Calu3 (cell line): ENCODE results near the gene SAP130. TPM values are rescaled to one million over a fixed set of nuclear protein-coding genes. Genes with fewer than 3 reads are reported as not detected.

Source experiments
- BruUV-seq: library from RNA; stranded (reverse); fragments of 400-500 nt; replicated peaks from 2 replicates; lab custom pipeline; 2021; lab: Mats Ljungman, UMichigan
- CTCF ChIA-PET: fragments of 300-600 bp; sonication (Branson Sonifier 250); formaldehyde crosslinking; loops from one replicate; lab custom pipeline; 2022; ENCODE audit warnings: antibody characterized with exemption; lab: Charles Lee
- DNase-seq: peaks from one replicate; pipeline ENCODE4 v3.0.0; 2022
- H3K27ac Mint-ChIP-seq: one replicate; pipeline ENCODE4 v1.8.0; 2022; ENCODE audit warnings: mixed read lengths; ENCODE audit not compliant: unreplicated experiment
- H3K27me3 Mint-ChIP-seq: one replicate; pipeline ENCODE4 v1.8.0; 2022; ENCODE audit warnings: mixed read lengths; ENCODE audit not compliant: unreplicated experiment
- H3K36me3 Mint-ChIP-seq: one replicate; pipeline ENCODE4 v1.8.0; 2022; ENCODE audit warnings: mild to moderate bottlenecking, moderate library complexity, mixed read lengths; ENCODE audit not compliant: insufficient read depth, unreplicated experiment
- H3K4me1 Mint-ChIP-seq: one replicate; pipeline ENCODE4 v1.8.0; 2022; ENCODE audit warnings: mild to moderate bottlenecking, low read depth, mixed read lengths; ENCODE audit not compliant: unreplicated experiment
- H3K4me3 Mint-ChIP-seq: one replicate; pipeline ENCODE4 v1.8.0; 2022; ENCODE audit warnings: mild to moderate bottlenecking, low read depth, moderate library complexity, mixed read lengths; ENCODE audit not compliant: unreplicated experiment
- H3K9me3 Mint-ChIP-seq: one replicate; pipeline ENCODE4 v1.8.0; 2022; ENCODE audit warnings: low read depth, mixed read lengths; ENCODE audit not compliant: unreplicated experiment
- intact Hi-C: fragments of 100-400 bp; cut with micrococcal nuclease; formaldehyde crosslinking; loops from one replicate; pipeline ENCODE4 v1.10.0; 2022; ENCODE audit not compliant: unreplicated experiment
- total RNA-seq: library from RNA; stranded (reverse); gene quantifications from 2 replicates; pipeline ENCODE4 v1.2.3, GENCODE V29; 2022
- TF ChIP-seq, protein P1 (sequence below): fragments of 200-600 bp; IDR thresholded peaks from one replicate; pipeline ENCODE4 v1.8.0; 2022; ENCODE audit warnings: antibody characterized with exemption; ENCODE audit not compliant: unreplicated experiment

The SAP130 gene
- total RNA-seq, 1 experiment from 2014 or later: 29.7 TPM

DNA sequence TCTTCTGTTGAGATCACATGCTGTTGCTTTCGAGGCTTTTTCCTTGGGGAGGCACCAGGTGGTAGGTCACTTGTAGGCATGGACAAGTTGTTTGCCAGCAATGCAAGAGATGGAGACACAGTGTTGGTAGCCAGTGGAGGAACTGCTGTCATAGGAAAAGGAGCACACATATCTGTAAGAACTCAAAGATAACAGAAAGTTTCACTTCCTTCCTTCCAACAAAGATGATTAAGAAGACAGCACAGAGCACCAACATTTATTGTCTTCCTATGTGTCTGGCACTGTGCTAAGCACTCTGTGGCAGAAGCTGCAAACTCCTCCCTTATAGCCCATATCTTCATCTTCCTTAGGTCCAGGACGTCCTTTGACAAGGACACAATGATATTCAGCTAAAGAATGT lies 77.6 kb downstream of the SAP130 start:
- no peaks in the 10 kb centered on the region for H3K27me3 Mint-ChIP-seq
- CTCF ChIA-PET: interaction anchor here (0.6 kb wide), 1 partner anchor 43 kb away, joined by 4 read pairs; no protein-coding TSS in a partner anchor
- TF ChIP-seq, protein P1, sequence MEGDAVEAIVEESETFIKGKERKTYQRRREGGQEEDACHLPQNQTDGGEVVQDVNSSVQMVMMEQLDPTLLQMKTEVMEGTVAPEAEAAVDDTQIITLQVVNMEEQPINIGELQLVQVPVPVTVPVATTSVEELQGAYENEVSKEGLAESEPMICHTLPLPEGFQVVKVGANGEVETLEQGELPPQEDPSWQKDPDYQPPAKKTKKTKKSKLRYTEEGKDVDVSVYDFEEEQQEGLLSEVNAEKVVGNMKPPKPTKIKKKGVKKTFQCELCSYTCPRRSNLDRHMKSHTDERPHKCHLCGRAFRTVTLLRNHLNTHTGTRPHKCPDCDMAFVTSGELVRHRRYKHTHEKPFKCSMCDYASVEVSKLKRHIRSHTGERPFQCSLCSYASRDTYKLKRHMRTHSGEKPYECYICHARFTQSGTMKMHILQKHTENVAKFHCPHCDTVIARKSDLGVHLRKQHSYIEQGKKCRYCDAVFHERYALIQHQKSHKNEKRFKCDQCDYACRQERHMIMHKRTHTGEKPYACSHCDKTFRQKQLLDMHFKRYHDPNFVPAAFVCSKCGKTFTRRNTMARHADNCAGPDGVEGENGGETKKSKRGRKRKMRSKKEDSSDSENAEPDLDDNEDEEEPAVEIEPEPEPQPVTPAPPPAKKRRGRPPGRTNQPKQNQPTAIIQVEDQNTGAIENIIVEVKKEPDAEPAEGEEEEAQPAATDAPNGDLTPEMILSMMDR: no peak
- no peak for DNase-seq
- H3K4me3 Mint-ChIP-seq: no peak overlapping the region
- H3K27ac Mint-ChIP-seq: no peak overlapping the region
- BruUV-seq: no TSS peak
- H3K4me1 Mint-ChIP-seq: no peaks in the 10 kb centered on the region
- no peaks in the 10 kb centered on the region for H3K9me3 Mint-ChIP-seq
- intact Hi-C loops: no loop called here
- H3K36me3 Mint-ChIP-seq: peaks cover 27% of the 10 kb centered on the region

DNA sequence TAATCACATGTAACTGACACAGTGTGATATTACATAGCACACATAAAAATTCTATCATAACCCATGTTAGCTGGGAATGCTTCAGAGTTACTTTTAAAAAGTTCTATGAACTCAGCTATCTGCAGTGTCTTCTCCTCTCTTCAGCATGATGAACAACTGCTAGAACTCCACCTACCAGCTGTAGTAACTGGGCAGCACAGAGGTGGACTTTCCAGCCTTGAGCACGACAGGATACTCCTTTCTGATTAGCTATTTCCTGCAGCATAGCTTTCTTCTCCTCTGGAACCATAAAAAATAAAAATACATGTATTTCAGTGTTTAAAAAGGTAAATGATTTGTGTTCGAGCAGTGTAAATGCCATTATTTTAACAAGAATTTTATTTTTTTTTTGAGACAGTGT lies 82.6 kb downstream of the SAP130 start:
- no TSS peak for BruUV-seq

DNA sequence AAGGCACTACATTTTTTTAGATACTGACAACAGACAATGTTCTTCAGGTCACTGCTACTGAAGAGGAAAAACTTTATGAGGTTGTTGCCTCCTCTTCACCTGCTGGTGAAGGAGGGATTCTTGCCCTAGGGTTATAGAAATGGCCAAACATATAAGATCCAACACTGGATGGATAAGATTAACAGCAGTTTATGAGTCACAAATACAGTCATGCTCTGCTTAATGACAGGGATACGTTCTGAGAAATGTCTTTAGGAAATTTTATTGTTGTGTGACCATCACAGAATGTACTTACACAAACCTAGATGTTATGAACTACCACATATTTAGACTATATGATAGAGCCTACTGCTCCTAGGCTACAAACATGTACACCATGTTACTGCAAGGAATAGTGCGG lies 84.7 kb downstream of the SAP130 start:
- CTCF ChIA-PET: no interaction called here
- intact Hi-C loops: no loop called here
- Mint-ChIP-seq H3K4me3 (no peak overlapping the region), H3K27ac (no peak overlapping the region), H3K36me3 (peaks cover 23% of the 10 kb centered on the region), H3K27me3 (no peaks in the 10 kb centered on the region), H3K9me3 (no peaks in the 10 kb centered on the region), H3K4me1 (no peaks in the 10 kb centered on the region)
- no TSS peak for BruUV-seq
- DNase-seq: no peak
- TF ChIP-seq, protein P1: no peak

More for the DNA sequence above, 82.6 kb downstream of the SAP130 start:
- peaks cover 28% of the 10 kb centered on the region for H3K36me3 Mint-ChIP-seq
- no peaks in the 10 kb centered on the region for H3K4me1 Mint-ChIP-seq
- H3K4me3 Mint-ChIP-seq: no peak overlapping the region
- TF ChIP-seq, protein P1: no peak
- DNase-seq: no peak
- H3K27me3 Mint-ChIP-seq: no peaks in the 10 kb centered on the region
- no peak overlapping the region for H3K27ac Mint-ChIP-seq
- intact Hi-C loops: no loop called here
- H3K9me3 Mint-ChIP-seq: no peaks in the 10 kb centered on the region
- CTCF ChIA-PET: interaction anchor here (0.5 kb wide), 1 partner anchor 30 kb away, joined by 4 read pairs; no protein-coding TSS in a partner anchor

DNA sequence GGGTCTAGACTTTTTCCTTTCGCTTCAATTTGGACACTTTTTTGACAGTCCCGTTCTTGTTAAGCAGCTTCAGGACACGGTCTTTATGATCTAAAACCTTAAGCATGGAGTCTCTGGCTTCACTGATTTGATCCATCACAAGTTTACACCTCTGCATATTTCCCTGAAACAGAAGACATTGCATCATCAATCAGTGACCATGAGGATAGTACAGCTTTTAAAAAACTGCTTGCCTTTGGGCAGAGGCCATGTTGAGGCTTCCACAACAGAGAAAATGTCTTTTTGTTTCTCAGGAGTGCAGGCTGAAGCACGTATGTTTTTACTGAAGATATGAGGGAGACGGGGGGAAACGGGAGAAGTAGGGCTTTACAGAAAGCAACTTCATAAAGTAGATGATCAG lies 85.9 kb downstream of the SAP130 start:
- TF ChIP-seq, protein P1: no peak
- peaks cover 16% of the 10 kb centered on the region for H3K36me3 Mint-ChIP-seq
- CTCF ChIA-PET: no interaction called here
- no peaks in the 10 kb centered on the region for H3K27me3 Mint-ChIP-seq
- H3K4me1 Mint-ChIP-seq: no peaks in the 10 kb centered on the region
- no peak overlapping the region for H3K27ac Mint-ChIP-seq
- no peak for DNase-seq
- H3K4me3 Mint-ChIP-seq: no peak overlapping the region
- intact Hi-C loops: no loop called here
- BruUV-seq: no TSS peak
- no peaks in the 10 kb centered on the region for H3K9me3 Mint-ChIP-seq
